ENCODE data around the gene OLR1. TPM values are rescaled to one million over a fixed set of nuclear protein-coding genes. Genes with fewer than 3 reads are reported as not detected.

The OLR1 gene
- total RNA-seq, 1 donor from 2014 or later: 0.98 TPM

GRCh38 chr12:10197879-10198278 lies 25.9 kb upstream of the OLR1 start:
- Histone ChIP-seq H3K9ac (ENCODE audit: low read length) (no peak overlapping the region), H2AFZ (ENCODE audit: low read depth, low read length) (no peak overlapping the region), H3K4me3 (ENCODE audit: insufficient read depth, low read depth, low read length) (no peak overlapping the region), H3K4me1 (ENCODE audit: insufficient read depth, low read length) (no peaks in the 10 kb centered on the region), H4K20me1 (ENCODE audit: insufficient read depth, low read length) (no peaks in the 10 kb centered on the region), H3K36me3 (ENCODE audit: insufficient read depth, low read length) (no peaks in the 10 kb centered on the region), H3K4me2 (ENCODE audit: low read length) (no peak overlapping the region), H3K27ac (ENCODE audit: low read depth, low read length) (no peak overlapping the region), H3K27me3 (ENCODE audit: insufficient read depth, low read length) (no peaks in the 10 kb centered on the region), H3K79me2 (ENCODE audit: insufficient read depth, low read length) (no peaks in the 10 kb centered on the region), H3K9me3 (ENCODE audit: insufficient read depth, low read depth, low read length) (no peaks in the 10 kb centered on the region)
- H3K4me1 Mint-ChIP-seq (ENCODE audit: low read depth, unreplicated experiment): peaks cover 5% of the 10 kb centered on the region
- no peaks in the 10 kb centered on the region for H3K27me3 Mint-ChIP-seq (ENCODE audit: low read depth, unreplicated experiment)
- TF ChIP-seq CTCF (IDR thresholded peaks at IDR 0.05; ENCODE audit: insufficient read depth, low read depth, low read length) (no peak), EZH2 (IDR thresholded peaks at IDR 0.05; ENCODE audit: insufficient read depth, low read length) (no peak)
- H3K27ac Mint-ChIP-seq (ENCODE audit: unreplicated experiment): no peak overlapping the region
- no peaks in the 10 kb centered on the region for H3K36me3 Mint-ChIP-seq (ENCODE audit: low read depth, unreplicated experiment)
- H3K9me3 Mint-ChIP-seq (ENCODE audit: unreplicated experiment): no peaks in the 10 kb centered on the region
- H3K4me3 Mint-ChIP-seq (ENCODE audit: unreplicated experiment): no peak overlapping the region
- no peak for FAIRE-seq
- no peak for DNase-seq (ENCODE audit: low read depth)

GRCh38 chr12:10196210-10196609 lies 24.3 kb upstream of the OLR1 start:
- no peaks in the 10 kb centered on the region for H3K9me3 ChIP-seq (ENCODE audit: insufficient read depth, low read depth, low read length)
- Mint-ChIP-seq H3K27me3 (ENCODE audit: low read depth, unreplicated experiment) (no peaks in the 10 kb centered on the region), H3K4me1 (ENCODE audit: low read depth, unreplicated experiment) (peaks cover 14% of the 10 kb centered on the region), H3K9me3 (ENCODE audit: unreplicated experiment) (no peaks in the 10 kb centered on the region), H3K36me3 (ENCODE audit: low read depth, unreplicated experiment) (no peaks in the 10 kb centered on the region), H3K27ac (ENCODE audit: unreplicated experiment) (no peak overlapping the region), H3K4me3 (ENCODE audit: unreplicated experiment) (no peak overlapping the region)
- no peak overlapping the region for H3K9ac ChIP-seq (ENCODE audit: low read length)
- no peaks in the 10 kb centered on the region for H3K79me2 ChIP-seq (ENCODE audit: insufficient read depth, low read length)
- H3K4me2 ChIP-seq (ENCODE audit: low read length): no peak overlapping the region
- no peak for TF ChIP-seq CTCF (IDR thresholded peaks at IDR 0.05; ENCODE audit: insufficient read depth, low read depth, low read length)
- no peak for TF ChIP-seq EZH2 (IDR thresholded peaks at IDR 0.05; ENCODE audit: insufficient read depth, low read length)
- H3K36me3 ChIP-seq (ENCODE audit: insufficient read depth, low read length): no peaks in the 10 kb centered on the region
- no peak overlapping the region for H3K27ac ChIP-seq (ENCODE audit: low read depth, low read length)
- no peak overlapping the region for H2AFZ ChIP-seq (ENCODE audit: low read depth, low read length)
- DNase-seq (ENCODE audit: low read depth) (no peak), FAIRE-seq (no peak)
- H3K4me3 ChIP-seq (ENCODE audit: insufficient read depth, low read depth, low read length): no peak overlapping the region
- peaks cover 11% of the 10 kb centered on the region for H3K4me1 ChIP-seq (ENCODE audit: insufficient read depth, low read length)
- H4K20me1 ChIP-seq (ENCODE audit: insufficient read depth, low read length): no peaks in the 10 kb centered on the region
- no peaks in the 10 kb centered on the region for H3K27me3 ChIP-seq (ENCODE audit: insufficient read depth, low read length)

GRCh38 chr12:10194160-10194670 lies 22.3 kb upstream of the OLR1 start:
- H3K4me3 Mint-ChIP-seq (ENCODE audit: unreplicated experiment): no peak overlapping the region
- no peak for DNase-seq (ENCODE audit: low read depth)

More at GRCh38 chr12:10194160-10194670, 22.3 kb upstream of the OLR1 start:
- Histone ChIP-seq H3K9me3 (ENCODE audit: insufficient read depth, low read depth, low read length) (no peaks in the 10 kb centered on the region), H3K4me1 (ENCODE audit: insufficient read depth, low read length) (peaks cover 11% of the 10 kb centered on the region), H2AFZ (ENCODE audit: low read depth, low read length) (no peak overlapping the region), H3K36me3 (ENCODE audit: insufficient read depth, low read length) (no peaks in the 10 kb centered on the region), H3K27me3 (ENCODE audit: insufficient read depth, low read length) (no peaks in the 10 kb centered on the region), H4K20me1 (ENCODE audit: insufficient read depth, low read length) (no peaks in the 10 kb centered on the region), H3K4me2 (ENCODE audit: low read length) (peak overlapping the region; percentile 14), H3K4me3 (ENCODE audit: insufficient read depth, low read depth, low read length) (no peak overlapping the region), H3K27ac (ENCODE audit: low read depth, low read length) (no peak overlapping the region), H3K9ac (ENCODE audit: low read length) (no peak overlapping the region), H3K79me2 (ENCODE audit: insufficient read depth, low read length) (no peaks in the 10 kb centered on the region)
- Mint-ChIP-seq H3K27ac (ENCODE audit: unreplicated experiment) (no peak overlapping the region), H3K27me3 (ENCODE audit: low read depth, unreplicated experiment) (no peaks in the 10 kb centered on the region), H3K9me3 (ENCODE audit: unreplicated experiment) (no peaks in the 10 kb centered on the region), H3K36me3 (ENCODE audit: low read depth, unreplicated experiment) (no peaks in the 10 kb centered on the region), H3K4me1 (ENCODE audit: low read depth, unreplicated experiment) (peaks cover 21% of the 10 kb centered on the region)
- FAIRE-seq: no peak
- TF ChIP-seq CTCF (IDR thresholded peaks at IDR 0.05; ENCODE audit: insufficient read depth, low read depth, low read length): no peak
- no peak for TF ChIP-seq EZH2 (IDR thresholded peaks at IDR 0.05; ENCODE audit: insufficient read depth, low read length)
